Lower lobe of right lung (tissue), 2 donors: ENCODE results near the gene MS4A4A. TPM values are rescaled to one million over a fixed set of nuclear protein-coding genes. Genes with fewer than 3 reads are reported as not detected.

Source experiments
- ATAC-seq, 2 donors: fragments of 200-7000 bp; cut with Tn5 transposase; one replicate each; pipeline ENCODE4 v1.9.1; 2020 to 2022; ENCODE audit warnings: mild to moderate bottlenecking in 2 of 2, moderate library complexity in 2 of 2
- DNase-seq: peaks from one replicate; pipeline ENCODE4 v3.0.0-alpha.2; 2020
- H3K27ac ChIP-seq: fragments of 200-600 bp; one replicate; pipeline ENCODE4 v1.8.0; 2022
- H3K27me3 ChIP-seq: fragments of 200-600 bp; one replicate; pipeline ENCODE4 v1.8.0; 2022; ENCODE audit warnings: low read depth
- H3K36me3 ChIP-seq: fragments of 200-600 bp; one replicate; pipeline ENCODE4 v1.8.0; 2022; ENCODE audit warnings: mild to moderate bottlenecking
- H3K4me1 ChIP-seq: fragments of 200-600 bp; one replicate; pipeline ENCODE4 v1.8.0; 2022
- H3K4me3 ChIP-seq: fragments of 200-600 bp; one replicate; pipeline ENCODE4 v1.8.0; 2022; ENCODE audit warnings: mild to moderate bottlenecking
- H3K9me3 ChIP-seq: fragments of 200-600 bp; one replicate; pipeline ENCODE4 v1.8.0; 2022
- intact Hi-C: fragments of 100-400 bp; cut with DNase I; formaldehyde crosslinking; loops from one replicate; pipeline ENCODE4 v1.11.0; 2022
- total RNA-seq: library from RNA; stranded (reverse); fragmentation: NEBNext Ultra II Directional; extraction: Animal tissue kit (Norgen Biotek cat#: 25700); gene quantifications from one replicate; pipeline ENCODE4 v1.2.1, GENCODE V29; 2021
- TF ChIP-seq, protein P1 (sequence below): fragments of 200-600 bp; IDR thresholded peaks from one replicate; pipeline ENCODE4 v1.8.0; 2022; ENCODE audit warnings: antibody characterized with exemption, mild to moderate bottlenecking
- donor health status: DM: no; HTN: yes; CAD: no; lungs with severe emphysema.

MS4A4A gene
- total RNA-seq, 1 donor from 2014 or later = 89.5 TPM

DNA sequence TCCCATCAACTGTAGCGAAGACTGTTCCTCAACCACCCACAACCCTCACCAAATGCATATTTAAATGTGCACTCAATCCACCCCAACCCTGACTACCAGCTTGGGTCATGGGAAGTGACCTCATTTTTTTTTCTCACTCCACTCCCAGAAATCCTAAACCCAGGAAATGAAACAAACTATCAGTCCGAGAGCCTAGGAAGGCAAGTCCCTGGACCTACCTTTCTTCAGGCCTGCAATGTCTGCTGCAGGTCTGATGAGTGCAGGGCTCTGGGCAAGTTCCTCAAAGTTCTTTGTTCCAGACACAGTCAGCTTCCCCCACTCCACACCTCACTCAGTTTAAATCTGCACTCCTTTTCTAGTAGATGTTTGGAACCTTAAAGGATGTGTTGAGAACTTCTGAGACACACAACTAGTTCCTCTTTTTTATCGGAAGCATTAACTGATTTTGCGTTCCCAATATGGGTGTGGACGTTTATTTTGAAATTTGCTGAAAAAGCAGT is 37.7 kb upstream of the MS4A4A start, which contains the start of gene MS4A4E:
MS4A4E (minus strand) TSS at position 398 of the 500 bp plus-strand sequence. CDS start 13,082 bp downstream, outside the sequence.
- DNase-seq (no peak), ATAC-seq (peak in 1 of 2 donors; percentile 47)
- intact Hi-C loops = no loop called here
- TF ChIP-seq, protein P1, sequence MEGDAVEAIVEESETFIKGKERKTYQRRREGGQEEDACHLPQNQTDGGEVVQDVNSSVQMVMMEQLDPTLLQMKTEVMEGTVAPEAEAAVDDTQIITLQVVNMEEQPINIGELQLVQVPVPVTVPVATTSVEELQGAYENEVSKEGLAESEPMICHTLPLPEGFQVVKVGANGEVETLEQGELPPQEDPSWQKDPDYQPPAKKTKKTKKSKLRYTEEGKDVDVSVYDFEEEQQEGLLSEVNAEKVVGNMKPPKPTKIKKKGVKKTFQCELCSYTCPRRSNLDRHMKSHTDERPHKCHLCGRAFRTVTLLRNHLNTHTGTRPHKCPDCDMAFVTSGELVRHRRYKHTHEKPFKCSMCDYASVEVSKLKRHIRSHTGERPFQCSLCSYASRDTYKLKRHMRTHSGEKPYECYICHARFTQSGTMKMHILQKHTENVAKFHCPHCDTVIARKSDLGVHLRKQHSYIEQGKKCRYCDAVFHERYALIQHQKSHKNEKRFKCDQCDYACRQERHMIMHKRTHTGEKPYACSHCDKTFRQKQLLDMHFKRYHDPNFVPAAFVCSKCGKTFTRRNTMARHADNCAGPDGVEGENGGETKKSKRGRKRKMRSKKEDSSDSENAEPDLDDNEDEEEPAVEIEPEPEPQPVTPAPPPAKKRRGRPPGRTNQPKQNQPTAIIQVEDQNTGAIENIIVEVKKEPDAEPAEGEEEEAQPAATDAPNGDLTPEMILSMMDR = no peak
- no peaks in the 10 kb centered on the region for H3K27me3 ChIP-seq
- no peaks in the 10 kb centered on the region for H3K9me3 ChIP-seq
- H3K4me1 ChIP-seq = no peaks in the 10 kb centered on the region
- no peaks in the 10 kb centered on the region for H3K36me3 ChIP-seq
- H3K27ac ChIP-seq = peak within 1 kb of the TSS; percentile 31
- H3K4me3 ChIP-seq = peak within 1 kb of the TSS; percentile 11

DNA sequence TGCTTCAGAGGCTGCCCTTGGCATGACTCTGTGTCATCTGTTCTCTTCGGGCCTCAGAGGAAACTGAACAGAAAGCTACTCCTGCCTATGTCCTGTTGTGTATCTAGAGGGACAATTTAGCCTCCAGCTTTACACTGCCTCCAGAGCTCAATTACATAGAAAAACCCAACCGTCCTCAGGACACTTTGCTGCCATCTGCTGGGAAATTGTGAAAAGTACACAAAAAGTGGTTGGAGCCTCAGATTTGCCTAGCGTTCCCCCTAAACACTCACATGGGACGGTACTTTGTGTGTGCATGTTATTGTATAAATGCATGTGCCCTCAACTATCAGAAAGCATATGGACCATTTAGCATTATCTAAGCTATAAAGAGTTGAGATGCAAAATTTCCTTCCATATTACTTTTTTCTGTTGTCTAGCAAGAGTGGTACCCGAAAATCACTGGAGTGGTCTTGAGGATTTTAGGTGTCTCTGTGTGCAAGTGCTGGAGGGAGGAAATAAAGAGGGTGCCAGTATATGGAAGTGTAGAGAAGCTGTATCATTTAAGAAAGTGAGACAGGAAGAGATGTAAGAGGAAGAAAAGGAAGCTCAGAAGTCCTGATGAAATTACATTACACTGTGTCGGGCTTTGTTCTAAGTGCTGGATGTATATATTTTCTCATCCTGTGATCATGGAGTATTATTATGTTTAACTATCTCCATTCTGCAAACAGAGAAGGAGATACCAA is 28.8 kb upstream of the MS4A4A start:
- H3K4me1 ChIP-seq = peaks cover 20% of the 10 kb centered on the region
- H3K9me3 ChIP-seq = no peaks in the 10 kb centered on the region
- no peak for DNase-seq
- H3K27me3 ChIP-seq = no peaks in the 10 kb centered on the region
- no peaks in the 10 kb centered on the region for H3K36me3 ChIP-seq
- intact Hi-C loops = no loop called here
- H3K4me3 ChIP-seq = no peak overlapping the region
- TF ChIP-seq, protein P1 = peak; percentile 45
- peak; percentile 57 to 74 for ATAC-seq
- H3K27ac ChIP-seq = no peak overlapping the region

DNA sequence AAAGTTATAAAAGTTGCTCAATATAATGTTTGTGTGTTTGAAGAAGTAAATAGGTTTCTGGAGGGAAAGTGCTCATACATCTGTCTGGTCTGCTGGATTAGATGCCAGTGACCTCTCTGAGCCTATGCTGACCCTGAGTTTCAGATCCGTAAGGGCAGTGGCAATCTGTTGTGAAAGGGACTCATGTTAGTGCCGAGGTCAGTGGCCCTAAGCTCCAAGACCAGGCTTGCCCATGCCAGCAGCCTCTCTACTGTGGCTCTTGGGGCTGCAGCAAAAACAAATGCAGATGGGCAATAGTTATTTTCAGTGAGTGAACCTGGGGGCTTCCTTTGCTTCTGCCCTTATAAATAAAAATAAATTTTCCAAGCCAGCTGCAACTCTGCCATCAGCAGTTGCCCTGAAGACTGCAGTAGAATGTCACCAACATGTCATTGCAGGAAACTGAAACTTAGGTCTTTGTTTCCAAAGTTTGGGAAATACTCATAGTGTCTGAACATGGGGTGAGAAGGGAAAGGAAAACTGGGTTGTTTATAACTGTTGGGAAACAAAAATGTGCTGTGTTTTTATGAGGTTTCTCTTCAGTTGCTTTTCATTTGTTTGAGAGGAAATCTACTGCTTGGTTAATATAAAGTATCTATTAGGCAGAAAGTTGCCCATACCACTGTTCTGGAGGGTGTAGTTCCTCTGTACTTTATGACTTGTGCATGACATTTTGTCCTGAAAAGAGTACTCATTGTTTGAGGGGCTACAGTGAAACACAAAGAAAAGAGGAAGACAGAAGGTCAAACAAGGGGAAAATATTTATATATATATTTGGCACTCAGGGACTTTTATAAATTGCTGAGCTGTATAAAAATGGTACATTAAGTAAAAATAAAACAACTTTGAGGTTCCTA is 28.0 kb upstream of the MS4A4A start:
- Histone ChIP-seq H3K4me3 (no peak overlapping the region), H3K4me1 (peaks cover 20% of the 10 kb centered on the region), H3K27ac (peak overlapping the region; percentile 9), H3K27me3 (no peaks in the 10 kb centered on the region), H3K9me3 (no peaks in the 10 kb centered on the region), H3K36me3 (no peaks in the 10 kb centered on the region)
- DNase-seq (no peak), ATAC-seq (peak; percentile 39 to 65)
- intact Hi-C loops = no loop called here
- TF ChIP-seq, protein P1 = no peak

DNA sequence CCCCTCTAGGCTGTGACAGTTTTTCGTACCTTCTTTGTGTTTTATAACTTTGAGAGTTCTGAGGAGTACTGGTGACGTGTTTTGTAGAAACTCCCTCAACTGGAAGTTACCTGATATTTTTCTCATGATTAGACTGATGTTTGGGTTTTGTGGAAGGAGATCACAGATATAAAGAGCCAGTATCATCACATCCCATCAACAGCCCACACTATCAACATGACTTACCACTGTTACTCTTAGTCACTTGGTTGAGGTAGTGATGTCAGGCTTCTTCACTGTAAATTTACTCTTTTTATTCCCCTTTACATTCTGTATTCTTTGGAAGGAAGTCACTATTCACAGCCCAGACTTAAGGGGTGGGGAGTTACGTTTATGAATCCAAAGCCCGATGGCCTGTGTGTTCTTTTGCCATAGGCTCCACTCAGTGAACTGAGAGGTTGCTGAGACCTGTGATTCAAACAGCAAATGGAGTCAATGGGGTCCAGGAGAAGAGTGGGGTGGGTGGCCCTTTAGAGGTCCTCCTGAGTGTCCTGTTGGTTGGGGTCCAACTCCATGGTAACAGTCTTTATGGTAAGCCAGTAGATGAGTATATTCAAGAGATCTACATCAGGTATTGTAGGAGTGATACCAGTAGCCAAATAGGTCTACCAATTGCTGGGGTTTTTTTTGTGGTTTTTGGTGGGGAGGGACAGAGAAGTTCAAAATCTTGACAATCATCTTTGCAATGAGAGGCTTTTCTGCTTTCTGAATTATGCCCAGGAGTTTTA is 22.3 kb upstream of the MS4A4A start:
- no peak for ATAC-seq

More for the DNA sequence above, 22.3 kb upstream of the MS4A4A start:
- Histone ChIP-seq H3K4me1 (peaks cover 4% of the 10 kb centered on the region), H3K36me3 (no peaks in the 10 kb centered on the region), H3K27ac (no peak overlapping the region), H3K9me3 (no peaks in the 10 kb centered on the region), H3K27me3 (no peaks in the 10 kb centered on the region), H3K4me3 (no peak overlapping the region)
- intact Hi-C loops = no loop called here
- TF ChIP-seq, protein P1 = no peak
- DNase-seq = no peak
